Measurements from ENCODE around the gene KCNV2. TPM values are rescaled to one million over a fixed set of nuclear protein-coding genes. Genes with fewer than 3 reads are reported as not detected.
A peak's percentile ranks its signal among the peaks of the same experiment; 100 is the strongest.

Gene KCNV2
- total RNA-seq, 1 donor from 2014 or later = not detected

DNA sequence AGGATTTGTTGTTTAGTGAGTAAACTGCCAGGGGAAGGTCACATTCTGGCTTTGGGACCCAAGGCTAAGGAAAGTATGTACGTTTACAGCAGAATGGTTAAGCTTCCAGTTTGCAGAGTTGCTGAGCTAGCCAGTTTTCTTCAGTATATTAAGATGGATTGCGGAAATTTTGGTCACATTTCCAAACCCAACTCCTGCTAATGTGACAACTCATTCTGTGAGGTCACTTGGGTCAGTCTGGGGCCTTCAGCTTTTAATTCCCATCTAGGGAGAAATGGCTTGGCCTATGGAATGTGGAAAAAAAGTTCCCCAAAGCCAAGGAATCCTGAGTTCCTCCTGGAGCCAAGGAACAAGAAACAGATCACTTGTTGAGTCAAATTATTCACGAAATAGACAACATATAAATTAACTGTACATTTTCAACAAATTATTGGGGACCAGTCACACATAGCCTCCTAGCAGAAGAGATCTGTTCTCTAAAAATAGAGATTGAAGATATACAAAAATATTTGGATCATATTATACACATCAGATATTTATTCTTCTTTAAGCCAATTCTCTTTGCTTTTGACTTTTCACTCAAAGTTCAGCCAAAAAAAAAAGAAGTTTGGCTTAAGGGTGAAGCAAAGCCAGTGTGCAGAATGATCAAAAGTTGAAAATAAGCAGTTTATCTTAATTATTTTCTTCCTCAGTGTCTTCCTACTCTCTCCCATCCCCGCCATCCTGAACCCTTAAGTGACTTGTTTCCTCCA is 8.8 kb downstream of the KCNV2 start:
- H3K4me3 ChIP-seq (ENCODE audit: insufficient read depth, low read depth, low read length) = no peak overlapping the region
- no peak overlapping the region for H3K4me3 Mint-ChIP-seq (ENCODE audit: unreplicated experiment)
- H3K9ac ChIP-seq (ENCODE audit: low read length) = no peak overlapping the region
- peak overlapping the region; percentile 15 for H3K27ac Mint-ChIP-seq (ENCODE audit: unreplicated experiment)
- no peaks in the 10 kb centered on the region for H3K79me2 ChIP-seq (ENCODE audit: insufficient read depth, low read length)
- no peaks in the 10 kb centered on the region for H3K36me3 Mint-ChIP-seq (ENCODE audit: low read depth, unreplicated experiment)
- peak; percentile 45 for DNase-seq (ENCODE audit: low read depth)
- H2AFZ ChIP-seq (ENCODE audit: low read depth, low read length) = no peak overlapping the region
- TF ChIP-seq EZH2 (IDR thresholded peaks at IDR 0.05; ENCODE audit: insufficient read depth, low read length) = no peak
- no peak for TF ChIP-seq CTCF (IDR thresholded peaks at IDR 0.05; ENCODE audit: insufficient read depth, low read depth, low read length)
- no peak for FAIRE-seq
- no peaks in the 10 kb centered on the region for H3K27me3 ChIP-seq (ENCODE audit: insufficient read depth, low read length)
- no peaks in the 10 kb centered on the region for H4K20me1 ChIP-seq (ENCODE audit: insufficient read depth, low read length)
- no peak overlapping the region for H3K4me2 ChIP-seq (ENCODE audit: low read length)
- no peaks in the 10 kb centered on the region for H3K36me3 ChIP-seq (ENCODE audit: insufficient read depth, low read length)
- peaks cover 11% of the 10 kb centered on the region for H3K4me1 ChIP-seq (ENCODE audit: insufficient read depth, low read length)
- H3K9me3 ChIP-seq (ENCODE audit: insufficient read depth, low read depth, low read length) = no peaks in the 10 kb centered on the region
- no peaks in the 10 kb centered on the region for H3K27me3 Mint-ChIP-seq (ENCODE audit: low read depth, unreplicated experiment)
- H3K27ac ChIP-seq (ENCODE audit: low read depth, low read length) = no peak overlapping the region
- H3K4me1 Mint-ChIP-seq (ENCODE audit: low read depth, unreplicated experiment) = peaks cover 41% of the 10 kb centered on the region
- H3K9me3 Mint-ChIP-seq (ENCODE audit: unreplicated experiment) = no peaks in the 10 kb centered on the region

DNA sequence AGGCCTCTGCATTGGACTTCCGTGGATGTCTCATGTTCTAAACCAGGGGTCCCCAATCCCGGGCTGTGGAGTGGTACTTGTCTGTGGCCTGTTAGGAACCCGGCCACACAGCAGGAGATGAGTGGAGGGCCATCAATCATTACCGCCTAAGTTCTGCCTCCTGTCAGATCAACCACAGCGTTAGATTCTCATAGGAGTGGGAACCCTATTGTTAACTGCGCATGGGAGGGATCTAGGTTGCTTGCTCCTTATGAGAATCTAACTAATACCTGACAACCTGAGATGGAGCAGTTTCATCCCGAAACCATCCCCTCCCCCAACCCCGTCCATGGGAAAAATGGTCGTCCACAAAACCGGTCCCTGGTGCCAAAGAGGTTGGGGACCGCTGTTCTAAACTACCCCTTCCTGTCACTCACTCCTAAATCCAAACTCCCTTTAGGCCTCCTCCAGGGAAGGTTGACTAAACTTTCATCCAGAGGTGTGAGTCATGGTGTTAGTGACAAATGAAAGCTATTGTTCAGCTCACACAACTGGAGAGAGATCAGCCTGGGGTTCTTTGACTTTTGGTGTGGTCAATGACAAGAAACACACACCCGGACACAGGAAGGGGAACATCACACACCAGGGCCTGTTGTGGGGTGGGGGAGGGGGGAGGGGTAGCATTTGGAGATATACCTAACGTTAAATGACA is 9.5 kb downstream of the KCNV2 start:
- no peaks in the 10 kb centered on the region for H3K9me3 ChIP-seq (ENCODE audit: insufficient read depth, low read depth, low read length)
- H3K27me3 ChIP-seq (ENCODE audit: insufficient read depth, low read length) = no peaks in the 10 kb centered on the region
- no peak overlapping the region for H3K4me3 ChIP-seq (ENCODE audit: insufficient read depth, low read depth, low read length)
- DNase-seq (ENCODE audit: low read depth) = peak; percentile 36
- H3K4me1 Mint-ChIP-seq (ENCODE audit: low read depth, unreplicated experiment) = peaks cover 39% of the 10 kb centered on the region
- FAIRE-seq = peak; percentile 13
- H2AFZ ChIP-seq (ENCODE audit: low read depth, low read length) = no peak overlapping the region
- H3K36me3 ChIP-seq (ENCODE audit: insufficient read depth, low read length) = no peaks in the 10 kb centered on the region
- no peaks in the 10 kb centered on the region for H3K36me3 Mint-ChIP-seq (ENCODE audit: low read depth, unreplicated experiment)
- no peaks in the 10 kb centered on the region for H3K79me2 ChIP-seq (ENCODE audit: insufficient read depth, low read length)
- no peak overlapping the region for H3K4me2 ChIP-seq (ENCODE audit: low read length)
- H3K4me3 Mint-ChIP-seq (ENCODE audit: unreplicated experiment) = no peak overlapping the region
- H3K27ac Mint-ChIP-seq (ENCODE audit: unreplicated experiment) = peak overlapping the region; percentile 15
- no peaks in the 10 kb centered on the region for H3K9me3 Mint-ChIP-seq (ENCODE audit: unreplicated experiment)
- peaks cover 11% of the 10 kb centered on the region for H3K4me1 ChIP-seq (ENCODE audit: insufficient read depth, low read length)
- no peaks in the 10 kb centered on the region for H3K27me3 Mint-ChIP-seq (ENCODE audit: low read depth, unreplicated experiment)
- no peak overlapping the region for H3K9ac ChIP-seq (ENCODE audit: low read length)
- H4K20me1 ChIP-seq (ENCODE audit: insufficient read depth, low read length) = no peaks in the 10 kb centered on the region
- no peak for TF ChIP-seq EZH2 (IDR thresholded peaks at IDR 0.05; ENCODE audit: insufficient read depth, low read length)
- TF ChIP-seq CTCF (IDR thresholded peaks at IDR 0.05; ENCODE audit: insufficient read depth, low read depth, low read length) = no peak
- H3K27ac ChIP-seq (ENCODE audit: low read depth, low read length) = no peak overlapping the region

GRCh38 chr9:2727374-2727773 is 10.1 kb downstream of the KCNV2 start:
- DNase-seq (ENCODE audit: low read depth) (no peak), FAIRE-seq (no peak)
- peaks cover 39% of the 10 kb centered on the region for H3K4me1 Mint-ChIP-seq (ENCODE audit: low read depth, unreplicated experiment)
- Histone ChIP-seq H3K27me3 (ENCODE audit: insufficient read depth, low read length) (no peaks in the 10 kb centered on the region), H3K9me3 (ENCODE audit: insufficient read depth, low read depth, low read length) (no peaks in the 10 kb centered on the region), H3K36me3 (ENCODE audit: insufficient read depth, low read length) (no peaks in the 10 kb centered on the region), H4K20me1 (ENCODE audit: insufficient read depth, low read length) (no peaks in the 10 kb centered on the region), H3K27ac (ENCODE audit: low read depth, low read length) (no peak overlapping the region), H2AFZ (ENCODE audit: low read depth, low read length) (no peak overlapping the region), H3K9ac (ENCODE audit: low read length) (no peak overlapping the region), H3K4me2 (ENCODE audit: low read length) (no peak overlapping the region), H3K4me1 (ENCODE audit: insufficient read depth, low read length) (peaks cover 11% of the 10 kb centered on the region), H3K79me2 (ENCODE audit: insufficient read depth, low read length) (no peaks in the 10 kb centered on the region), H3K4me3 (ENCODE audit: insufficient read depth, low read depth, low read length) (no peak overlapping the region)
- no peaks in the 10 kb centered on the region for H3K36me3 Mint-ChIP-seq (ENCODE audit: low read depth, unreplicated experiment)
- H3K9me3 Mint-ChIP-seq (ENCODE audit: unreplicated experiment) = no peaks in the 10 kb centered on the region
- TF ChIP-seq EZH2 (IDR thresholded peaks at IDR 0.05; ENCODE audit: insufficient read depth, low read length) = no peak
- no peak for TF ChIP-seq CTCF (IDR thresholded peaks at IDR 0.05; ENCODE audit: insufficient read depth, low read depth, low read length)
- no peaks in the 10 kb centered on the region for H3K27me3 Mint-ChIP-seq (ENCODE audit: low read depth, unreplicated experiment)
- no peak overlapping the region for H3K4me3 Mint-ChIP-seq (ENCODE audit: unreplicated experiment)
- H3K27ac Mint-ChIP-seq (ENCODE audit: unreplicated experiment) = no peak overlapping the region
